Measurements from ENCODE around the gene TMEM184C. TPM values are rescaled to one million over a fixed set of nuclear protein-coding genes. Genes with fewer than 3 reads are reported as not detected.
A peak's percentile ranks its signal among the peaks of the same experiment; 100 is the strongest.

The TMEM184C gene
- total RNA-seq, 2 experiments from 2014 or later, result 19.2 to 21.0 TPM

- no peaks in the 10 kb centered on the region for H3K9me3 Mint-ChIP-seq
- H3K36me3 Mint-ChIP-seq, result peaks cover 16% of the 10 kb centered on the region
- peaks cover 13% of the 10 kb centered on the region for H3K4me1 Mint-ChIP-seq
- no peak overlapping the region for H3K27ac Mint-ChIP-seq
- DNase-seq, result no peak
- no peak overlapping the region for H3K4me3 Mint-ChIP-seq
- H3K27me3 Mint-ChIP-seq, result no peaks in the 10 kb centered on the region
Measured at GRCh38 chr4:147626903-147627302, 9.7 kb downstream of the TMEM184C start.

DNA sequence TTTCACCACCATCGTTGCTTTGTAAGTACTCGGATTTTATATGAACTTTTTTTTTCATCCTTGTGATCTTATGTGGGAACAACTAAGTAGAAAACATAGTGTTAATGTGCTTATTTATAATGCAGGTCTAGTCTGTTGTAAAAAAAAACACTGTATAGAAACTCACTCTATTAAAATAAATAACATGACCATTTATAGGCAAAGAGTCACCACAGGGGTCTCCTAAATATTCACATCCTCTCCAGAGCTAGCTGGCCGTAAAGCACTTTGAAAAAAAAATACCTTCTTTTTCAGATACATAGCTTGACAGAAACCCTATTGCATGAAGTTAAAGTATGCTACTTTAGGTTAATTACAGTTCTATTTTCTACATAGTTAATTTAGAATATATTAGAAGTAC lies 11.2 kb downstream of the TMEM184C start:
- Mint-ChIP-seq H3K4me1 (peaks cover 7% of the 10 kb centered on the region), H3K4me3 (no peak overlapping the region), H3K9me3 (no peaks in the 10 kb centered on the region), H3K27me3 (no peaks in the 10 kb centered on the region), H3K36me3 (peaks cover 14% of the 10 kb centered on the region), H3K27ac (no peak overlapping the region)
- no peak for DNase-seq

DNA sequence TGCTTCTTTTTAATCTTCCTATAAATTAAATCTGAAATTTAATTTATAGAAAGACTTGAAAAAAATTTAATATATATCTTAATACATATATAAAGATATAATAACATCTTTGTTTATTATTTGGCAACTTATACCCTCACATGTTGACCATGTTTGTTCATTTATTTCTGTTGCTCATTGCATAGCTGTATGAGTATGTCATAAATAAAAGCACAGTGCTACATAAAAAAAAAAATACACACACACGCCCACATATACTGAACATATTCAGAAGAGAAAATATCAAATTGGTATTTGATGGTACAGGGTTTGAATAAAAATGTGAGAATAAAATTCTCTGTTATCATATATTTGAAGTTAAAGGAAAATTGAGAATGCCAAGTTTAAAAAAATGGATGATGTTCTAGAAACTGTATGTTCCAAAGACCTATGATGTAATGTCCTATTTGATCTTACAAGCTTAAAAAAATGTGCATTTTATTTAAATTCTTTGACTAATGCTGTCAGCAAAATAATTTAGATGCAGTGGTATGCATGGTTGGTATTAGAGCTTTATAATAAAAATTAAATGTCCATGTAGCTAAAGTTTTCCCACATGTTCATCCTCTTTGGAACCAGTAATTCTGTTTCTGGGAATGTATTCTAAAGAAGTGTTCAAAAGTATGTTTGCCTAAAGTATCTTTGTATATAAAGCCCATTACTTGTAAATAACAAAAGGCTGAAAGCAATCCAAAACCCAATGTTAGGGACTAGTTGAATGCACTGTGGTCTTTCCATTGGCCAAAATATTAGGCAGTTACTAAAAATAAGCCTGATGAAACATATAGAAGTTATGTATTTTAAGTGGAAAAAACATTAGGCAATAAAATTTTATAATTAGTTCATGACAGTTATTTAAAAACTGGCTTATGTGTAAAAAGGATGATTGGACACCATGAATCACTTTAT lies 12.9 kb downstream of the TMEM184C start:
- no peak overlapping the region for H3K27ac Mint-ChIP-seq
- H3K27me3 Mint-ChIP-seq, result no peaks in the 10 kb centered on the region

DNA sequence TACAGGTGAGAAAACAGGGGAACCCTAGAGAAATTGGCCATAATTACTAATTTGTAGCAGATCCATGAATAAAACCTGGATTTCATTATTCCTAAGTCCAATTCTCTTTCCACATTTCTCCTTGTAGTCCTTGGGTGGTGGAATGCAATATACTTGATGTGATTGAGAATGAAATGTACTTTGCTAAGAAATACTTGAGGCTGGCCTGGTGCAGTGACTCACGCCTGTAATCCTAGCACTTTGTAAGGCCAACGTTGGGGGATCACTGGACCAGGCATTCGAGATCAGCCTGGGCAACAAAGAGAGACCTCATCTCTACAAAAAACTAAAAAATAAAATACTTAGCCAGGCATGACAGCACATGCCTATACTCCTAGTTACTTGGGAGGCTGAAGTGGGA lies 15.9 kb downstream of the TMEM184C start:
- Mint-ChIP-seq H3K9me3 (peaks cover 3% of the 10 kb centered on the region), H3K36me3 (peaks cover 38% of the 10 kb centered on the region), H3K27ac (no peak overlapping the region)

More for the DNA sequence above, 12.9 kb downstream of the TMEM184C start:
- no peak for DNase-seq
- H3K4me1 Mint-ChIP-seq, result peaks cover 9% of the 10 kb centered on the region
- peaks cover 27% of the 10 kb centered on the region for H3K36me3 Mint-ChIP-seq
- H3K9me3 Mint-ChIP-seq, result no peaks in the 10 kb centered on the region
- H3K4me3 Mint-ChIP-seq, result no peak overlapping the region

GRCh38 chr4:147633643-147634042 lies 16.4 kb downstream of the TMEM184C start:
- H3K4me1 Mint-ChIP-seq, result peaks cover 12% of the 10 kb centered on the region
- H3K36me3 Mint-ChIP-seq, result peaks cover 40% of the 10 kb centered on the region
- H3K4me3 Mint-ChIP-seq, result no peak overlapping the region
- no peaks in the 10 kb centered on the region for H3K27me3 Mint-ChIP-seq
- DNase-seq, result no peak
- no peak overlapping the region for H3K27ac Mint-ChIP-seq
- peaks cover 3% of the 10 kb centered on the region for H3K9me3 Mint-ChIP-seq

More for the DNA sequence above, 15.9 kb downstream of the TMEM184C start:
- DNase-seq, result no peak
- no peak overlapping the region for H3K4me3 Mint-ChIP-seq
- H3K4me1 Mint-ChIP-seq, result peaks cover 12% of the 10 kb centered on the region
- no peaks in the 10 kb centered on the region for H3K27me3 Mint-ChIP-seq

DNA sequence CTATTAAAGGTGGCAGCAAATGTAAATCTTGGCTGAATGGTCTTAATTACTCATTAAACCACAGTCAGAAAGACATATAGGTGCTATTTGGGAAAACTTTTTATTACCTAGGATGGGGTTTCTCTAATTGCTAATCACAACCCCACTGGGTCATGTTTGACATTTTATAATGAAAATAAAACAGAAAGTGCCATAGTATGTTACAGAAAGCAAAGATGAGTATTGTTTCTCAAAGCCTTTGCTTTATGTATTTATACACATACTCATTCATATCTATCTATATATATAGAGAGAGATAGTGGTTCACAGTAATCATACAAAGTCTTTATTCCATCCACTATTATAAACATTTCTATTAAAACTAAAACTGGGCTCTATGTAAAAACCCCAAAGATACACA lies 18.2 kb downstream of the TMEM184C start:
- no peaks in the 10 kb centered on the region for H3K27me3 Mint-ChIP-seq
- no peak overlapping the region for H3K4me3 Mint-ChIP-seq
- H3K36me3 Mint-ChIP-seq, result peaks cover 49% of the 10 kb centered on the region
- peaks cover 3% of the 10 kb centered on the region for H3K9me3 Mint-ChIP-seq
- peaks cover 23% of the 10 kb centered on the region for H3K4me1 Mint-ChIP-seq
- no peak overlapping the region for H3K27ac Mint-ChIP-seq
- DNase-seq, result no peak

- no peaks in the 10 kb centered on the region for H3K27me3 Mint-ChIP-seq
- H3K36me3 Mint-ChIP-seq, result peaks cover 66% of the 10 kb centered on the region
- peaks cover 6% of the 10 kb centered on the region for H3K9me3 Mint-ChIP-seq
- H3K4me1 Mint-ChIP-seq, result peaks cover 23% of the 10 kb centered on the region
- H3K4me3 Mint-ChIP-seq, result no peak overlapping the region
- no peak for DNase-seq
- H3K27ac Mint-ChIP-seq, result no peak overlapping the region
Measured at GRCh38 chr4:147638365-147638764, 21.2 kb downstream of the TMEM184C start.

- Mint-ChIP-seq H3K9me3 (peaks cover 6% of the 10 kb centered on the region), H3K27me3 (no peaks in the 10 kb centered on the region), H3K27ac (peak overlapping the region; percentile 5), H3K4me3 (peak overlapping the region; percentile 26), H3K4me1 (peaks cover 23% of the 10 kb centered on the region), H3K36me3 (peaks cover 62% of the 10 kb centered on the region)
- no peak for DNase-seq
Measured at GRCh38 chr4:147638942-147639341, 21.7 kb downstream of the TMEM184C start.

- peaks cover 23% of the 10 kb centered on the region for H3K4me1 Mint-ChIP-seq
- H3K27ac Mint-ChIP-seq, result no peak overlapping the region
- no peaks in the 10 kb centered on the region for H3K27me3 Mint-ChIP-seq
- no peak for DNase-seq
- H3K36me3 Mint-ChIP-seq, result peaks cover 59% of the 10 kb centered on the region
- H3K4me3 Mint-ChIP-seq, result peak overlapping the region; percentile 26
- H3K9me3 Mint-ChIP-seq, result peaks cover 6% of the 10 kb centered on the region
Measured at GRCh38 chr4:147639388-147639787, 22.2 kb downstream of the TMEM184C start.

DNA sequence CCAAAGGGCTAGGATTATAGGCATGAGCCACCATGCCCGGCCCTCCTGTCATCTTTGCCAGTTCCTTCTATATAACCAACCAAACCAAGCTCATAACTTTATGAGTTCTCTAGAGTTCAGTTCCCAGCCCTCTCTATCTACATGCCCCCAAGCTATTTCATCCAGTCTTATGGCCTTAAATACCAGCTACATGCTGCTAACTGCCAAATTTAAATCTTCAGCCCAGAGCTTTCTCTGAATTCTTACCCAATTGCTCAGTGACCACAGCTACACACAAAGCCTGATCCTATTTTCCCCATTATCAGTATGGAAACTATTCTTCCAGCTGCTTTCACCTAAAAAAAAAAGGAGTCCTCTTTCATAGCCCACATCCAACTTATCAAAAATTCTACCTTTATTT lies 23.1 kb downstream of the TMEM184C start:
- H3K36me3 Mint-ChIP-seq, result peaks cover 54% of the 10 kb centered on the region
- no peaks in the 10 kb centered on the region for H3K27me3 Mint-ChIP-seq
- DNase-seq, result no peak
- H3K4me3 Mint-ChIP-seq, result no peak overlapping the region
- H3K9me3 Mint-ChIP-seq, result peaks cover 6% of the 10 kb centered on the region
- H3K27ac Mint-ChIP-seq, result no peak overlapping the region
- H3K4me1 Mint-ChIP-seq, result peaks cover 23% of the 10 kb centered on the region

GRCh38 chr4:147643616-147644015 lies 26.4 kb downstream of the TMEM184C start:
- no peak for DNase-seq
- Mint-ChIP-seq H3K27ac (no peak overlapping the region), H3K4me3 (no peak overlapping the region), H3K9me3 (peaks cover 5% of the 10 kb centered on the region), H3K4me1 (peaks cover 36% of the 10 kb centered on the region), H3K27me3 (no peaks in the 10 kb centered on the region), H3K36me3 (peaks cover 53% of the 10 kb centered on the region)

- H3K4me3 Mint-ChIP-seq, result no peak overlapping the region
- no peak overlapping the region for H3K27ac Mint-ChIP-seq
- H3K9me3 Mint-ChIP-seq, result peaks cover 5% of the 10 kb centered on the region
- no peaks in the 10 kb centered on the region for H3K27me3 Mint-ChIP-seq
- no peak for DNase-seq
- H3K36me3 Mint-ChIP-seq, result peaks cover 54% of the 10 kb centered on the region
- peaks cover 34% of the 10 kb centered on the region for H3K4me1 Mint-ChIP-seq
Measured at GRCh38 chr4:147644471-147644870, 27.3 kb downstream of the TMEM184C start.

DNA sequence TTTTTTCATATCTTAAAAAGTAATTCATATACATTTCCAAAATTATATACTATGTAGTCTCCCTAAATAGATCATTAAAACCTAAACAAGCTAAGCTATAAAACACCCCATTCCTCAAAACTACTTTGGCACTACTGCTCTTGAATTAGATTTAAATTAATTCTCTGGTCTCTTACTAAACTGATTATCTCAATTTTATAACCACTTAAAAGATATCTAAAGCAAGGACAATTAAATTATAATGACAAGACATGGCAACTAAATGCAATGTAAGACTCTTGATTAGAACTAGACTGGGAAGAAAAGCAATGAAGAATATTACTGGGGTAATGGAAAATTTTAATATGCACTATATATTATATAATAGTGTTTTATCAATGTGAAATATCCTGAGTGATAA lies 27.9 kb downstream of the TMEM184C start:
- no peak for DNase-seq
- H3K4me1 Mint-ChIP-seq, result peaks cover 31% of the 10 kb centered on the region
- no peaks in the 10 kb centered on the region for H3K27me3 Mint-ChIP-seq
- no peak overlapping the region for H3K27ac Mint-ChIP-seq
- peaks cover 55% of the 10 kb centered on the region for H3K36me3 Mint-ChIP-seq
- H3K9me3 Mint-ChIP-seq, result peaks cover 5% of the 10 kb centered on the region
- H3K4me3 Mint-ChIP-seq, result no peak overlapping the region

DNA sequence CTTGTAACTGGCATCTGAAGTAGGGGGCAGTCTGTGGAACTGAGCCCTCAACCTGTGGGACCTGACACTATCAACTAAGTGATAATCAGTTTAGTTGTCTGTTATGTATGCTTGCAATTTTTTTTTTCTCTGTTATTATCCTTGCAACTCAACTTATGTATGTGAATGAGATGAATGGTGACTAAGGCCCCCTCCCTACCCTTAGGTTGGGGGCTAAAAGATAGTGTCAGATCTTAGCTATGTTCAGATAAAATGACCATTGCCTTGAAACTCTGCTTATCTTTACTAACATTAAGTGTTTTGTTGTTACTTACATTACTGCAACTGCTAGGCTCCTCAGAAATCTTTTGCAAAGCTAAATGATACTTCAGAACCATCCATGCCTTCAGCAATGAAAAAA lies 31.5 kb downstream of the TMEM184C start:
- H3K4me3 Mint-ChIP-seq, result no peak overlapping the region
- peaks cover 1% of the 10 kb centered on the region for H3K9me3 Mint-ChIP-seq
- H3K4me1 Mint-ChIP-seq, result peaks cover 37% of the 10 kb centered on the region
- H3K27ac Mint-ChIP-seq, result no peak overlapping the region
- no peak for DNase-seq
- no peaks in the 10 kb centered on the region for H3K27me3 Mint-ChIP-seq
- peaks cover 43% of the 10 kb centered on the region for H3K36me3 Mint-ChIP-seq

DNA sequence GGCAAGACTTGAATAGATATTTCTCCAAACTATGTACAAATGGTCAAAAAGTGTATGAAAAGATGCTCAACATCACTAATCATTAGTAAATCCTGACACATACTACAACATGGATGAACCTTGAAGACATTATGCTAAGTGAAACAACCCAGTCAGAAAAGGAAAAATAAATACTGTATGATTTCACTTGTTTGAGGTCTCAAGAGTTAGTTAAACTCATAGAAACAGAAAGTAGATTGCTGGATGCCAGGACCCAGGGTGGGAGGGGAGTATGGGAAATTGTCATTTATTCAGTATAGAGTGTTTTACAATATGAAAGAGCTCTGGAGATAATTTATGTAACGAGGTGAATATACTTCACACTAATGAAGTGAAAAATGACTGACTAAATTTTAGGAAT lies 34.4 kb downstream of the TMEM184C start:
- peaks cover 47% of the 10 kb centered on the region for H3K36me3 Mint-ChIP-seq
- H3K27me3 Mint-ChIP-seq, result no peaks in the 10 kb centered on the region
- peaks cover 1% of the 10 kb centered on the region for H3K9me3 Mint-ChIP-seq
- peaks cover 26% of the 10 kb centered on the region for H3K4me1 Mint-ChIP-seq
- no peak for DNase-seq
- H3K27ac Mint-ChIP-seq, result no peak overlapping the region
- H3K4me3 Mint-ChIP-seq, result no peak overlapping the region

GRCh38 chr4:147655639-147656038 lies 38.4 kb downstream of the TMEM184C start:
- Mint-ChIP-seq H3K36me3 (peaks cover 26% of the 10 kb centered on the region), H3K27me3 (no peaks in the 10 kb centered on the region), H3K9me3 (no peaks in the 10 kb centered on the region), H3K4me3 (no peak overlapping the region), H3K4me1 (peaks cover 8% of the 10 kb centered on the region), H3K27ac (no peak overlapping the region)
- DNase-seq, result no peak

Measured in activated naive CD8-positive, alpha-beta T cell treated with anti-CD3 and anti-CD28 coated beads for 36 hours (primary cell).